D341Med (cell line): ENCODE results near the gene PALM2AKAP2.
"Not testable (repeated sequence)": the region's sequence is repeated elsewhere in the genome, so short reads cannot be mapped to it uniquely, and the experiment has no call there.

Source experiments
- DNase-seq: peaks from one replicate; pipeline ENCODE4 v3.0.0; 2012; ENCODE audit warnings: low spot score

Gene PALM2AKAP2

DNA sequence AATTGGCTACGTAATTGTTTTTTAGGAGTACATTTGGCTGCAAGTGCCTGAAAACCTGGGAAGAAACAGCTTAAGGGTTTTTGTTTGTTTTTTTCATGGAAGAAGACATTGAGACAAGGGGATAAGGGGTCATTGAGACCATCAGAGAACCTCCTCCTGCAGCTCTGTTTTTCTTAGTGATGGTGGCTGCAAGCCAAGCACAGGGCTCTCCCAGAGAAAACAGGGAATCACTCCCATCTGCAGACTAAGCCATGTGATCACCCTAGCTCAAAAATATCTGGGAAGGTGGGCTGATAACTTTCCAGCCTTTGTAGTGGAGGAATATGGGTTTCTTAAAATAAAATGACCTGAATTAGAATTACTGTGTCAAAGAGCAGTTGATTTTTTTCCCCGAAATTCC is 25.1 kb downstream of the PALM2AKAP2 start:
- DNase-seq, result no peak

DNA sequence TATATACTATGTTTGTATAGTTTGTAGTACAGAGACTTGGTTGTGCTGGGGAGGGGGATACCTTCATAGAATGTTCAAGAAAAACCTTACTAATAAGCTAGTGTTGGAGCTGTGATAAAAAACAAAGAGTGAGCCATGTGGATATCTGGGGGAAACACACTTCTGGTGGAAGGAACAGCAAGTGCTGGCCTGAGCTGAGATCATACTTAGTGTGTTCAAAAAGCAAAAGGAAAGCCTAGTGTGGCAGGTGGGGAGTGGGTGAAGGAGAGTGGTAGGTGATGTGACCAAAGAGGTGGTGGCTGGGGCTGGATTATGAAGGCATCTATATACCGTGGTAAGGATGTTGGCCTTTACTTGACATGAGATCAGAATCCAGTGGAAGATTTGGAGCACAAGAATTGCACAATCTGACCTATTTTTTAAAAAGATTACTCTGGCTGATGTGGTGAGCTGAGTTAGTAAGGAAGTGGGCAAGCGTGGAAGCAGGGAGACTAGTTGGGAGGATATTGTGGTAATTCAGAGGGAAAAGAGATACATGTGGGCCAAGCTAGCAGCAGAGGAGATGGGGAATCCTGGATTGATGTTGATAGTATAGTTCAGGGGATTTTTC is 26.6 kb downstream of the PALM2AKAP2 start:
- DNase-seq, result no peak

DNA sequence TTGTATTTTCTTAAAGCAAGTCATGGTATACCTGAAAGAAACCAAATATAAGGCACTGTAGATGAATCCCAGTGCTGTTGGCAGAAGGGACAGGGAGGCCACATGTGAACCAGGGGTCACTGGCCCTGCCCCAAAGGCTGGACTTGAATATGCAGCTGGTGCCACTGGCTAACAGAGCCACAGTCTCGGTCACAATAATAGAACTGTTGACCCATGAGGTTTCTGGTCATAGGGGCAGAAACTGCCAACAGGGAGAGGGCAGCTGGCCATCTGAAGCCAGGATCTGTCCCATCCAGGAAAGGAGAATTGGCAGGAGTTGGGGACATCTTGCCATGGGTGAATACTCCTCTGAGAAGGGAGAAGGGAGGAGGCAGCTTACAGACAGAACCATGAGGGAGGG is 31.9 kb downstream of the PALM2AKAP2 start:
- no peak for DNase-seq

DNA sequence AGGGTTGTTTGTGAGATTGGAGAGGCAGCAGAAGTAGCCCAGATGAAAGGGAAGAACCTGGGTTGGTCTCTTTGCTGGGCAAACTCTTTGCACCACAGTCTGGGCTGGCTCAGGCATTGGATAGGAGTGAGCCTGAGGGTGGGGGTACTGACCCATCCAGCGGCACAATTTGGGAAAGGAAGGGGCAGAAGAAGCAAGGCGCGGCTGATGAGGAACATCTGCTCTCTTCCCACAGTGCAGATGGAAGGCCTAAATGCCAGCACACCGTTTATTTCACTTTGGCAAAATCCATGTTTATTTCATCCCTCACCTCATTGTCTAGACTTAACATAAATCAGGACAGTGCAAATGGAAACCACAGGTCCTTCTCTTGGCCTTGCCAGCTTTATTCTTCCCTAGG is 32.3 kb downstream of the PALM2AKAP2 start:
- DNase-seq, result no peak

DNA sequence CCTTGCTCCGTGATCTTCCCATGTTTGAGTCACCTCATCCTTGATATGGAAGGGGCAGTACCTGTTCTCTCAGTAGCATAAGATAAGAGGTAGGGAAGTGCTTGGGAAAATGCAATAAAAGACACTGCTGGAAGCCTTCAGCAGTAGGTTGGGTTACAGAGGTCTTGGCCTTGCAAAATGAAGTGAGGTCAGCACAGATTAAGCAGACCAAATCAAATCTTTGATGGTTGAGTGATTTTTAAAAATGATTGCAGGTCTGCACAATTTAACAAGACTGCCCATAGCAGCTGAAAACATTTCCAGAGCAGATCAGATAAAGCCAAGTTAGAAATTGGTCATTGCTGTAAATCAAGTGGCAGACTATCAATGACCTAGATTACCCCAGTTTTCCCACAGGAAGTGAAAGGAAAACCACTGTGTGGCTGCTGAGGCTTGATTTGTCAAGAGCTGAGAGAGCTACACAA is 32.9 kb downstream of the PALM2AKAP2 start:
- DNase-seq, result no peak

DNA sequence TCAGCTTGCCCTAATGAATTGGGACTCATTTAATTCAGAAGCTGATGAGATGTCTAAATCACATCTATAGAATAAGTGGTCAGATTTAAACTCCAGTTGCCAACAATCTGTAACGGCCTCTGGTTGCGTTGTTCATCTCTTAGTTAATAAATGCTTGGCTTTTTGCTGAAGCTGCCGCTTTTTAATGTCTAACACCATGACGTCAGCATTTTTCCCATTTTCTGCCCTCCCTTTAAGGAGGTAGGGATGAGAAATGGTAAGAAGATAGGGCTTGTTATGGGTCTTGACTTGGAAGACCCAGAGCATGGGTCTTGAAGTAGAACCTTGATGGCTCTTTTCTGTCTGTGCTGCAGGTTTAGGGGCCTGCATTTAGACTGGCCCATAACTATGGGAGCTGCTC is 33.3 kb downstream of the PALM2AKAP2 start:
- DNase-seq, result no peak

DNA sequence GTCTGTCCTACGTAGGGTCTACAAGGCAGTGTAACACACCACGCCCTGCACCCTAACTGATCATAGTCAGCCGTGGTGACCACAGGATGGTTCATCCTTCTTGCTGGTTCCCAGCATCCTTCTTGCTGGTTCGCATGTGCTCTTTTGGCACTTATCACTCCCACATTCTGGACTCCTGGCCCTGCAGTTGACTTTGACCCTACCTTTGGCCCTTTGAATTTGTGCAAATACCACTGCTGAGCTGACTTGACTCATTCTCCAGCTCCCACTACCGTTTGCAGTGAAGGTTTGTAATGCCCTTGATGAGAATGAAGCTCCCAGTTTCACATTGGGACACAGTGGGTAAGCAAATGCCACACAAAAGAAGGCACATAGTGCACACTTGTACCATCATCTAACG is 33.8 kb downstream of the PALM2AKAP2 start:
- no peak for DNase-seq

DNA sequence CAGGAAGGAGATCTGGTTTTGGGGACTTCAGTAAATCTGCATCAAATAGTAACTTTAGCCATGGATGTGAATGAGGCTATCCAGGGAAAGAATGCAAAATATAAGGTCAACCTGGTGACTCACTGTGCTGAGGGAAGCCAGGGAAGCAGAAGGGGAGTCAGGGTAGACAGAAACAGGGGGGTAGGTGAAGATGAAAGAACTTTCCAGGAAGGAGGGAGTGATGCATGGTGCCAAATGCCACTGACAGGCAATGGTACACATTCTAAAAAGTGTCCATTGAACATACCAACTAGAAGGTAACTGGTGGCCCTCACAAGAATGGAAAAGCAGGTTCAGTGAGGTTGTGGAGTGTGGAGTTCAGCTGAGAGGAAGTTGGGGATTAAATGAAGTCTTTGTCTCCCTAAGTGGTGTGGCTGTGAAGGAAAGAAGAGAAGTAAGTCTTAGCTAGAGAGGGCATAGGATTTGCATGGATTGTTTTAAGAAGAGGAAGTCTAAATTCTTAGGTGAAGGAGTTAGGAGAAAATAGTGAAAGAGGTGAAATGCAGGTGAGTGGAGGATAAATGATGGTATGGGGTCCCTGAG is 35.5 kb downstream of the PALM2AKAP2 start:
- no peak for DNase-seq

DNA sequence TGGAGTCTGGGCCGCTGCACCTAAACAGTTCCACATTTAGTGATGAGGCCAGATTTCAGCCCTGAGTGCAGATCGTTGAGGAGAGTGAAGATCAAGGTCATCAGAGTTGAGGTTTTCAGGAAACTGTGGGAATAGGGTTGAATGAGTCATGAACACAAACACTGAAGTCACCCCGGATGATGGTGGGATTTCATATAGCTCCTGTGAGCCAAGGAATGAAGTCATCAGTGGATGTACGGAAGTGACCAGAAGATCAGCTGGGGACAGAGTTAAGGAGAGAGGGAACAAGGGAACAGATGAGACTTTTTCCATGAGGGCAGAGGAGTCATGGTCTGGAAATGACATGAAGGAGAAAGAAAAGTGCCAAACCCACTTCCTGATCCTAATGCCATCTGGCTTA is 36.5 kb downstream of the PALM2AKAP2 start:
- DNase-seq, result no peak

DNA sequence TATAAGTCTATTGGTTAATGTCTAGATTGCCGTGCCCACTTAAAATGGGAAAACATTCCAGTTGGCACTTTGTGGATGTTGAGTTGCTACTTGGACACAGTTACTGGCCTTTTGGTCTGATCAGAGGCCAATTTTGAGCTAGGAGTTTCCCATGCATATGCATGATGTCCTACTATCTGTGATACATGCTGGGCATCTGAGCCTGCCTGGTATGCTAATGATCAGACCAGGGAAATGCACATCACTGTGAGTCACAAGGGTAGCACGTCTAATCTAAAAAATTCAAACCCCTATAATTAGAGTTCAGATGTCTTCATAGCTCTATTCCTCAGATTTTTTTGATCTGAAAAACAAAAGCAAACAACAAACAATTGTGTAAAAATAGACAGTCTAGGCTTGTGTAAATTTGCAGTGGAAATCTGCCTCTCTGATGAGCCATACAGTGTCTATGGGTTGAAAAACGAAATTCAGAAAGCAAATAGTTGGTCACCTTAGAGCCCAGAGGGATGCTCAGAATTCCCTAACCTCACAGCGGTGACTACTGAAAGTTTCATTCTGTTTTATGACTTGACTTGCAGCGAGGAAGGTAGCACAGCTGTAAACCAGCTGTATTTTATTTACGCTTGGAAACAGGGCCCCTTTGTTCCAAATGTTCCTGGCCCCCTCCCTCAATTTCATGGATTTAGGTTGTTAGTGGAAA is 37.3 kb downstream of the PALM2AKAP2 start:
- no peak for DNase-seq

DNA sequence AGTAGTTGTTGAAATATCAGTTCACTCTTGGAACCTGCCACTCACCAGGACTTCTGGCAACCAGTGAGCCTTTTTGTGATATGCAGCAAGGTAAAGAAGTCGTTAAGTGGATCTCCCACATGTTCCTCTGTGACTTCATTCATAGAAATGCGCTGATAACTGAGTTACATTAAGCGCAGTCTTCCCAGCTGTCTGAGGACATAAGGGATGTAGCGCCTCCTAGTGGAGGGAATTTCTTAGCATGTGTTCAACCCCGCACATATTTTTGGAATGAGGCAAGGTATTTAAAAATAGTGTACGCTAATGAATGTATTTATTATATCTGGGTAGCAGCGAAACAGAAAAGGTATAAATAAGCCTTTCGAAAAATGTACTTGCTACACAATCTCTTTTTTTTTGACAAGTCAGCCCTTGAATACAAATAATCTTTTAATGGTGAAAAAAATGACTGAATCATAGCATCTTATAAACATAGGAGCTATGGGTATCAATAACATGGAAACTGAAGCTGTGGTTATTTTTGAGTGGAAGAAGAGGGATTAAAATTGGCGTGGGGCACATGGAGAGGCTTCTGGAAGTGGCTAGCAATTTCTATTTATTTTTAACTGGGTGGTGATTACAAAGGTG is 38.0 kb downstream of the PALM2AKAP2 start:
- DNase-seq, result peak; percentile 60

DNA sequence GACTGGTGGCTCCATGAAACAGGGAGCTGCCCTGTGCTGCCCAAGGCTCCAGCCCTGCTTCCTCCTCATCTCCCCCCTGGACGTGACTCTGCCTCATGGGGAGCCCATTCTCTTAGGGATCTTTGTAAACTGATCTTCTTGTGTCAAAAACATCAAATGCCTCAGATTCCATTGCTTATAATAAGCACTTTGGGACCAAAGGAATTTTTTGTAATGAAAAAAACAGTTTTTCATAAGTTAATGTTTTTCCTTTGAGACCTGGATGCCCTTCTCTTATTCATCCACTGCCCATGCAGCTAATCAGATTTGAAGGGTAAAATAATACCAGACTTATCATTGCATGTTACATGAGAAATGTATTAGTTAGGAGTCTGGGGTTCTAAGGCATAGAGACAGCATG is 41.7 kb downstream of the PALM2AKAP2 start:
- DNase-seq, result no peak

DNA sequence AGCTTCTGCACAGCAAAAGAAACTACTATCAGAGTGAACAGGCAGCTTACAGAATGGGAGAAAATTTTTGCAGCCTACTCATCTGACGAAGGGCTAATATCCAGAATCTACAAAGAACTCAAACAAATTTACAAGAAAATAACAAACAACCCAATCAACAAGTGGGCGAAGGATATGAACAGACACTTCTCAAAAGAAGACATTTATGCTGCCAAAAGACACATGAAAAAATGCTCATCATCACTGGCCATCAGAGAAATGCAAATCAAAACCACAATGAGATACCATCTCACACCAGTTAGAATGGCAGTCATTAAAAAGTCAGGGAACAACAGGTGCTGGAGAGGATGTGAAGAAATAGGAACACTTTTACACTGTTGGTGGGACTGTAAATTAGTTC is 45.4 kb downstream of the PALM2AKAP2 start:
- DNase-seq, result not testable (repeated sequence)

DNA sequence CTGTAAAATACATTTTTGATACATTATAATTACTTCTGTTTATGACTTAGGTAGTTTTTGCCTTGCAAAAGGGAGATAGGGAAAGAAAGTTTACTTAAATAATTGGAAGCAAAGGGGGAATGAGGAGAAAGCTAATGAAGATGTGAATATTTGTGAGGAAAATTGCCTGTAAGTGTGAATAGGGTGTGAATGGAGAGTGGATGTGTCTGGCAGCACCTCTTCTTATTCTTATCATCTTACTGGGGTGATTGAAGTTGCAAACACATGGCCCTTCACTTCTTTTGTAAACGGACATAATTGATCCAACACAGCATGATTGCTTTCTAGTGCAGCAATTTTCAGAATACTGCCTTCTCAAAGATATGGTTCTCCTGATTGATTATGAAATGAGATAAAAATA is 46.6 kb downstream of the PALM2AKAP2 start:
- DNase-seq, result no peak

DNA sequence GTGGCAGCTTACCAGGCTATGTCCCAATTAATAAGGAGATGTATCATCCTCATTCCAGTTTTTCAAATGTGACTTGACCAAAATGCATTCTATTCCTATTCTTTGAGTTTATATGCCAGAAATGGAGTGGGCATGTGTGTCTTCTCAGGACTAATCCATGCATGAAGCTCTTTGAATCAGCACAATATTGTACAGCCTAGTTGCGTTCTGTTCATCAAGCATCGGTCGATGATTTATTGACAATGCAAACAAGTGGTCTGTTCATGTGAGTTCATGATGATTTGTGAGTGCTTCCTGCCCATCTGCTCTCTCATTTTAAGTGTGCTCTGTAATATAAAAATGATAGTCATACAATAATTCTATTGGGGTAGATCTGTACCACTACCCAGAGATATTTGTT is 48.3 kb downstream of the PALM2AKAP2 start:
- DNase-seq, result no peak
